Thymus (tissue), 11 donors: Measurements from ENCODE around the gene ZNF90. TPM values are rescaled to one million over a fixed set of nuclear protein-coding genes. Genes with fewer than 3 reads are reported as not detected.
A peak's percentile ranks its signal among the peaks of the same experiment; 100 is the strongest.

Experiments
- DNase-seq, 9 donors: peaks; one replicate each; pipeline ENCODE4 v3.0.0-alpha.2; 2013; ENCODE audit warnings: low spot score in 9 of 9, low read depth in 6 of 9, missing footprints in 1 of 9
- H3K27ac ChIP-seq, 2 donors: one replicate each; pipeline ENCODE4 v1.5.1; 2013; ENCODE audit warnings: control low read depth in 1 of 2, low read depth in 1 of 2, low read length in 1 of 2, mild to moderate bottlenecking in 1 of 2, moderate library complexity in 1 of 2
- H3K27me3 ChIP-seq, 2 donors: one replicate each; pipeline ENCODE4 v1.5.1; 2013; ENCODE audit warnings: low read length in 1 of 2; ENCODE audit not compliant: control insufficient read depth in 2 of 2, insufficient read depth in 1 of 2
- H3K36me3 ChIP-seq, 2 donors: one replicate each; pipeline ENCODE4 v1.5.1; 2013; ENCODE audit warnings: low read length in 1 of 2, mild to moderate bottlenecking in 1 of 2, moderate library complexity in 1 of 2; ENCODE audit not compliant: control insufficient read depth in 2 of 2, insufficient read depth in 2 of 2
- H3K4me1 ChIP-seq, 2 donors: one replicate each; pipeline ENCODE4 v1.5.1; 2013; ENCODE audit warnings: low read length in 2 of 2; ENCODE audit not compliant: control insufficient read depth in 2 of 2, insufficient read depth in 2 of 2
- H3K4me3 ChIP-seq, 2 donors: one replicate each; pipeline ENCODE4 v1.5.1; 2013; ENCODE audit warnings: low read length in 2 of 2, control low read depth in 1 of 2, mild to moderate bottlenecking in 1 of 2
- H3K9me3 ChIP-seq, 2 donors: one replicate each; pipeline ENCODE4 v1.5.1; 2013; ENCODE audit warnings: low read length in 1 of 2, mild to moderate bottlenecking in 1 of 2; ENCODE audit not compliant: control insufficient read depth in 2 of 2, insufficient read depth in 1 of 2
- WGBS: extraction: QIAGEN DNeasy Blood & Tissue Kit; methylation state at CpG from one replicate; pipeline ENCODE4 v1.1.7; 2013; 5-methylcytosine and 5-hydroxymethylcytosine counted together
- polyA plus RNA-seq: library from polyadenylated mRNA; stranded (reverse); fragments of 200-250 nt; gene quantifications from one replicate; pipeline ENCODE4 v1.2.3, GENCODE V29; 2013
- total RNA-seq: library from RNA; stranded (reverse); fragments of 120-200 nt; gene quantifications from one replicate; pipeline ENCODE4 v1.2.4, GENCODE V29; 2013
- donor health status: healthy.

The ZNF90 gene
- total and polyA plus RNA-seq, 2 donors: 3.2 to 3.6 TPM

GRCh38 chr19:20167020-20167644, 89.3 kb downstream of the ZNF90 start, which contains the start of gene ZNF486:
TSS of gene ZNF486 (plus strand) at chr19:20167214. CDS start at chr19:20167331, 117 bp downstream.
- Histone ChIP-seq H3K4me1 (no peaks in the 10 kb centered on the region), H3K4me3 (peak within 1 kb of the TSS; percentile 60 to 78), H3K27ac (peak within 1 kb of the TSS; percentile 80 to 86), H3K27me3 (no peaks in the 10 kb centered on the region), H3K36me3 (peaks cover 4 to 12% of the 10 kb centered on the region in 2 donors), H3K9me3 (peaks cover 0 to 15% of the 10 kb centered on the region in 2 donors)
- DNase-seq: peak; percentile 84 to 98 (median 91)
- 5% methylated on average over 25 of the region's 25 CpGs for WGBS

- peak in 1 of 9 donors; percentile 13 for DNase-seq
- WGBS: 38% methylated on average over 22 of the region's 22 CpGs
- Histone ChIP-seq H3K36me3 (peaks cover 4 to 12% of the 10 kb centered on the region in 2 donors), H3K4me3 (peak overlapping the region; percentile 60 to 78), H3K9me3 (peaks cover 0 to 15% of the 10 kb centered on the region in 2 donors), H3K27ac (peak overlapping the region; percentile 80 to 86), H3K27me3 (no peaks in the 10 kb centered on the region), H3K4me1 (no peaks in the 10 kb centered on the region)
Measured at GRCh38 chr19:20167651-20168122, 89.9 kb downstream of the ZNF90 start.

Other genes starting within 250 kb of the ZNF90 start
- 12.1 TPM for gene ZNF253, start 212.1 kb upstream of the ZNF90 start, total RNA-seq
- 9.3 TPM for gene ZNF253, start 212.1 kb upstream of the ZNF90 start, polyA plus RNA-seq
- gene ZNF93, start 177.1 kb upstream of the ZNF90 start, total RNA-seq: 11.0 TPM
- 4.6 TPM for gene ZNF93, start 177.1 kb upstream of the ZNF90 start, polyA plus RNA-seq
- gene ZNF682, start 38.5 kb upstream of the ZNF90 start, total RNA-seq: 4.7 TPM
- 19.6 TPM for gene ZNF682, start 38.5 kb upstream of the ZNF90 start, polyA plus RNA-seq
- gene ZNF486, start 89.2 kb downstream of the ZNF90 start, total RNA-seq: 11.6 TPM
- 4.8 TPM for gene ZNF486, start 89.2 kb downstream of the ZNF90 start, polyA plus RNA-seq